T-cell (primary cell): Measurements from ENCODE around the gene SMIM15. TPM values are rescaled to one million over a fixed set of nuclear protein-coding genes. Genes with fewer than 3 reads are reported as not detected.

ENCODE experiments used
- ATAC-seq, 4 experiments: fragments of 200-7000 bp in 3 of 4; fragments of 150-1000 bp in 1 of 4; cut with Tn5 transposase; replicated peaks in 1 of 4; 1 replicate in 3 of 4; 2 replicates in 1 of 4; pipeline ENCODE4 v1.10.0; 2021; ENCODE audit warnings: moderate library complexity in 3 of 4, mild to moderate bottlenecking in 2 of 4, moderate number of reproducible peaks in 1 of 4
- CTCF ChIA-PET, 2 donors: fragments of 300-600 bp; sonication (Branson Sonifier 250); formaldehyde crosslinking; loops; one replicate each; lab custom pipeline; 2022; ENCODE audit warnings: antibody characterized with exemption in 2 of 2; lab: Charles Lee
- POLR2A ChIA-PET, 2 donors: fragments of 300-600 bp; sonication (Branson Sonifier 250); formaldehyde crosslinking; loops; one replicate each; lab custom pipeline; 2022; ENCODE audit warnings: antibody characterized with exemption in 2 of 2; lab: Charles Lee
- DNase-seq, 35 experiments: peaks; one replicate each; pipeline versions ENCODE4 v3.0.0 to v3.0.0-alpha.2; 2013 to 2023
- H3K27ac ChIP-seq: one replicate; pipeline ENCODE4 v1.5.1; 2013; ENCODE audit warnings: low read length
- H3K27me3 ChIP-seq, 2 experiments: replicated peaks in 1 of 2; 1 replicate in 1 of 2; 2 replicates in 1 of 2; pipeline versions ENCODE4 v1.6.1 to v1.7.0; 2013; ENCODE audit warnings: low read length in 1 of 2, mixed read lengths in 1 of 2; ENCODE audit not compliant: control insufficient read depth in 2 of 2, insufficient read depth in 2 of 2; ENCODE audit errors: extremely low read depth in 1 of 2
- H3K36me3 ChIP-seq, 2 donors: 1 replicate in 1 of 2; 2 replicates in 1 of 2; pipeline versions ENCODE4 v1.6.1 to v1.7.0; 2013; ENCODE audit warnings: low read length in 1 of 2; ENCODE audit not compliant: control insufficient read depth in 2 of 2, insufficient read depth in 1 of 2; ENCODE audit errors: extremely low read depth in 1 of 2
- H3K4me1 ChIP-seq, 2 experiments: 1 replicate in 1 of 2; 2 replicates in 1 of 2; pipeline versions ENCODE4 v1.6.1 to v1.7.0; 2013; ENCODE audit warnings: low read length in 2 of 2, mixed read lengths in 1 of 2; ENCODE audit not compliant: insufficient read depth in 2 of 2, control insufficient read depth in 1 of 2; ENCODE audit errors: extremely low read depth in 1 of 2
- H3K4me3 ChIP-seq, 2 donors: 1 replicate in 1 of 2; 2 replicates in 1 of 2; pipeline versions ENCODE4 v1.5.1 to v1.7.0; 2013; ENCODE audit warnings: mild to moderate bottlenecking in 2 of 2, low read length in 1 of 2, moderate library complexity in 1 of 2; ENCODE audit not compliant: control insufficient read depth in 1 of 2; ENCODE audit errors: extremely low read depth in 1 of 2
- H3K9me3 ChIP-seq: 2 replicates; pipeline ENCODE4 v1.7.0; 2013
- H3K27ac Mint-ChIP-seq, 2 donors: one replicate each; pipeline ENCODE4 v1.8.0; 2020 to 2021; ENCODE audit warnings: mild to moderate bottlenecking in 2 of 2, mixed read lengths in 2 of 2
- H3K27me3 Mint-ChIP-seq, 2 donors: one replicate each; pipeline ENCODE4 v1.8.0; 2021 to 2022; ENCODE audit warnings: mixed read lengths in 2 of 2
- H3K36me3 Mint-ChIP-seq: one replicate; pipeline ENCODE4 v1.8.0; 2021; ENCODE audit warnings: mixed read lengths
- H3K4me1 Mint-ChIP-seq, 3 donors: one replicate each; pipeline ENCODE4 v1.8.0; 2020 to 2022; ENCODE audit warnings: mixed read lengths in 3 of 3, mild to moderate bottlenecking in 1 of 3
- H3K4me3 Mint-ChIP-seq, 3 donors: one replicate each; pipeline ENCODE4 v1.8.0; 2020 to 2022; ENCODE audit warnings: mild to moderate bottlenecking in 3 of 3, mixed read lengths in 3 of 3, moderate library complexity in 3 of 3
- H3K9me3 Mint-ChIP-seq, 3 donors: one replicate each; pipeline ENCODE4 v1.8.0; 2020 to 2022; ENCODE audit warnings: mixed read lengths in 3 of 3
- WGBS: methylation state at CpG from one replicate; pipeline ENCODE4 v1.1.5; 2013; ENCODE audit warnings: missing lambda C conversion rate; ENCODE audit not compliant: insufficient coverage; 5-methylcytosine and 5-hydroxymethylcytosine counted together
- total RNA-seq, 35 experiments: library from RNA in 6 of 35; stranded (reverse) in 6 of 35; fragments of 120-200 nt in 1 of 35; gene quantifications; one replicate each; pipeline versions ENCODE4 v1.2.1 to v1.2.4 and lab custom pipeline; 2013 to 2026

The SMIM15 gene
- total RNA-seq, 5 donors from 2014 or later (not counting 1 experiment from before 2014, with no cell fraction given): 18.0 to 34.8 (median 33.8) TPM

- Histone ChIP-seq H3K27ac (no peak overlapping the region), H3K27me3 (no peaks in the 10 kb centered on the region), H3K4me1 (no peaks in the 10 kb centered on the region), H3K9me3 (no peaks in the 10 kb centered on the region), H3K36me3 (no peaks in the 10 kb centered on the region), H3K4me3 (no peak overlapping the region)
- Mint-ChIP-seq H3K9me3 (peaks cover 0 to 24% (median 21%) of the 10 kb centered on the region in 3 donors), H3K27ac (no peak overlapping the region), H3K36me3 (peaks cover 53% of the 10 kb centered on the region), H3K4me3 (no peak overlapping the region), H3K27me3 (no peaks in the 10 kb centered on the region), H3K4me1 (no peaks in the 10 kb centered on the region)
- DNase-seq (no peak), ATAC-seq (no peak)
- ChIA-PET POLR2A (no interaction called here), CTCF (no interaction called here)
- WGBS: no CpG with 5 or more reads among the region's 2 CpGs
These were observed 10.4 kb downstream of the SMIM15 start for GRCh38 chr5:61151893-61152292.

GRCh38 chr5:61148515-61148914 is 13.8 kb downstream of the SMIM15 start:
- Histone ChIP-seq H3K4me3 (no peak overlapping the region), H3K36me3 (no peaks in the 10 kb centered on the region), H3K4me1 (no peaks in the 10 kb centered on the region), H3K9me3 (no peaks in the 10 kb centered on the region), H3K27me3 (no peaks in the 10 kb centered on the region), H3K27ac (no peak overlapping the region)
- ATAC-seq: no peak
- CTCF ChIA-PET: no interaction called here
- no peak for DNase-seq
- peaks cover 5 to 29% (median 28%) of the 10 kb centered on the region in 3 donors for H3K9me3 Mint-ChIP-seq
- no peak overlapping the region for H3K4me3 Mint-ChIP-seq
- peaks cover 37% of the 10 kb centered on the region for H3K36me3 Mint-ChIP-seq
- no peak overlapping the region for H3K27ac Mint-ChIP-seq
- H3K27me3 Mint-ChIP-seq: no peaks in the 10 kb centered on the region
- H3K4me1 Mint-ChIP-seq: no peaks in the 10 kb centered on the region
- POLR2A ChIA-PET: no interaction called here

GRCh38 chr5:61142811-61143210 is 19.5 kb downstream of the SMIM15 start:
- Mint-ChIP-seq H3K27me3 (no peaks in the 10 kb centered on the region), H3K36me3 (peaks cover 16% of the 10 kb centered on the region), H3K4me1 (no peaks in the 10 kb centered on the region), H3K27ac (no peak overlapping the region), H3K9me3 (peaks cover 5 to 13% (median 12%) of the 10 kb centered on the region in 3 donors), H3K4me3 (no peak overlapping the region)
- ChIA-PET POLR2A (no interaction called here), CTCF (no interaction called here)
- Histone ChIP-seq H3K36me3 (no peaks in the 10 kb centered on the region), H3K9me3 (no peaks in the 10 kb centered on the region), H3K27ac (no peak overlapping the region), H3K27me3 (no peaks in the 10 kb centered on the region), H3K4me1 (no peaks in the 10 kb centered on the region), H3K4me3 (no peak overlapping the region)
- WGBS: no CpG with 5 or more reads among the region's 3 CpGs
- ATAC-seq (no peak), DNase-seq (no peak)

- no peak overlapping the region for H3K4me3 Mint-ChIP-seq
- ATAC-seq (no peak), DNase-seq (no peak)
- no peaks in the 10 kb centered on the region for H3K9me3 ChIP-seq
- H3K9me3 Mint-ChIP-seq: peaks cover 5 to 12% (median 11%) of the 10 kb centered on the region in 3 donors
- no peaks in the 10 kb centered on the region for H3K27me3 Mint-ChIP-seq
- H3K36me3 ChIP-seq: no peaks in the 10 kb centered on the region
- H3K27ac Mint-ChIP-seq: no peak overlapping the region
- CTCF ChIA-PET: no interaction called here
- no peaks in the 10 kb centered on the region for H3K4me1 Mint-ChIP-seq
- H3K27me3 ChIP-seq: no peaks in the 10 kb centered on the region
- H3K36me3 Mint-ChIP-seq: peaks cover 15% of the 10 kb centered on the region
- no peak overlapping the region for H3K4me3 ChIP-seq
- WGBS: no CpG with 5 or more reads among the region's 1 CpG
- H3K4me1 ChIP-seq: no peaks in the 10 kb centered on the region
- POLR2A ChIA-PET: no interaction called here
- no peak overlapping the region for H3K27ac ChIP-seq
These were observed 19.9 kb downstream of the SMIM15 start for GRCh38 chr5:61142391-61142790.

- Mint-ChIP-seq H3K4me1 (no peaks in the 10 kb centered on the region), H3K27ac (no peak overlapping the region), H3K4me3 (no peak overlapping the region), H3K36me3 (peaks cover 13% of the 10 kb centered on the region), H3K27me3 (no peaks in the 10 kb centered on the region), H3K9me3 (peaks cover 4 to 10% (median 9%) of the 10 kb centered on the region in 3 donors)
- Histone ChIP-seq H3K9me3 (no peaks in the 10 kb centered on the region), H3K27me3 (no peaks in the 10 kb centered on the region), H3K4me1 (no peaks in the 10 kb centered on the region), H3K36me3 (no peaks in the 10 kb centered on the region), H3K27ac (no peak overlapping the region), H3K4me3 (no peak overlapping the region)
- no peak for DNase-seq
- ATAC-seq: no peak
- ChIA-PET CTCF (no interaction called here), POLR2A (interaction anchor here in 1 of 2 donors (0.6 kb wide), 1 partner anchor 1997 kb away, joined by 3 read pairs; no protein-coding TSS in a partner anchor)
- WGBS: 100% methylated on average over 1 of the region's 1 CpG
These were observed 20.5 kb downstream of the SMIM15 start for GRCh38 chr5:61141801-61142200.

- WGBS: 98% methylated on average over 3 of the region's 4 CpGs
These were observed 22.3 kb downstream of the SMIM15 start for GRCh38 chr5:61139931-61140330.

More at GRCh38 chr5:61139931-61140330, 22.3 kb downstream of the SMIM15 start:
- DNase-seq: no peak
- no peaks in the 10 kb centered on the region for H3K9me3 Mint-ChIP-seq
- CTCF ChIA-PET: no interaction called here
- no peaks in the 10 kb centered on the region for H3K4me1 ChIP-seq
- no peaks in the 10 kb centered on the region for H3K36me3 ChIP-seq
- POLR2A ChIA-PET: no interaction called here
- no peaks in the 10 kb centered on the region for H3K27me3 ChIP-seq
- no peak overlapping the region for H3K4me3 ChIP-seq
- H3K4me1 Mint-ChIP-seq: no peaks in the 10 kb centered on the region
- no peak for ATAC-seq
- peaks cover 8% of the 10 kb centered on the region for H3K36me3 Mint-ChIP-seq
- H3K27ac Mint-ChIP-seq: no peak overlapping the region
- no peak overlapping the region for H3K4me3 Mint-ChIP-seq
- no peak overlapping the region for H3K27ac ChIP-seq
- no peaks in the 10 kb centered on the region for H3K27me3 Mint-ChIP-seq
- H3K9me3 ChIP-seq: no peaks in the 10 kb centered on the region
